ENCODE data around the gene ALDH1A1. TPM values are rescaled to one million over a fixed set of nuclear protein-coding genes. Genes with fewer than 3 reads are reported as not detected.

ALDH1A1 gene
- total RNA-seq, 4 donors from 2014 or later = 23.3 to 42.8 (median 30.9) TPM

- no peaks in the 10 kb centered on the region for H3K9me3 ChIP-seq
- no peaks in the 10 kb centered on the region for H3K27me3 ChIP-seq
- peaks cover 0 to 21% of the 10 kb centered on the region in 2 donors for H3K4me1 ChIP-seq
- no peak for TF ChIP-seq CTCF (IDR thresholded peaks at IDR 0.05 in 4 of 5, conservative IDR thresholded peaks at IDR 0.05 in 1 of 5)
- in situ Hi-C loops (cut with MboI; ENCODE audit: low sequenced_read_pairs in 4 of 4) = no loop called here
- no peaks in the 10 kb centered on the region for H3K36me3 ChIP-seq
- ATAC-seq (no peak), DNase-seq (no peak)
- H3K27ac ChIP-seq = peak overlapping the region; percentile 54 to 78 (median 68)
- H3K4me3 ChIP-seq = peak overlapping the region; percentile 39 to 46 (median 41)
- intact Hi-C loops (cut with DNase I; ENCODE audit: low total_unique reads) = loop anchor here (5.0 kb wide), 2 partner anchors 70 to 1040 kb away; partner anchors contain the start of genes ABHD17B and C9orf85
Measured at GRCh38 chr9:72952381-72952690, 517 bp downstream of the ALDH1A1 start.

GRCh38 chr9:72951520-72952380 is 1.1 kb downstream of the ALDH1A1 start:
- in situ Hi-C loops (cut with MboI; ENCODE audit: low sequenced_read_pairs in 4 of 4) (no loop called here), intact Hi-C loops (cut with DNase I; ENCODE audit: low total_unique reads) (loop anchor here (5.0 kb wide), 2 partner anchors 71 to 1039 kb away; partner anchors contain the start of genes ABHD17B and C9orf85)
- peak overlapping the region; percentile 39 to 46 (median 41) for H3K4me3 ChIP-seq
- H3K36me3 ChIP-seq = no peaks in the 10 kb centered on the region
- H3K4me1 ChIP-seq = peaks cover 0 to 21% of the 10 kb centered on the region in 2 donors
- H3K27ac ChIP-seq = peak overlapping the region; percentile 54 to 78 (median 68)
- no peak for DNase-seq
- ATAC-seq = peak in 1 of 2 donors; percentile 25
- no peak for TF ChIP-seq CTCF (IDR thresholded peaks at IDR 0.05 in 4 of 5, conservative IDR thresholded peaks at IDR 0.05 in 1 of 5)
- no peak for TF ChIP-seq POLR2A (IDR thresholded peaks at IDR 0.05)
- H3K9me3 ChIP-seq = no peaks in the 10 kb centered on the region
- no peaks in the 10 kb centered on the region for H3K27me3 ChIP-seq

GRCh38 chr9:72950875-72951442 is 1.9 kb downstream of the ALDH1A1 start:
- peak overlapping the region; percentile 54 to 78 (median 68) for H3K27ac ChIP-seq
- TF ChIP-seq POLR2A (IDR thresholded peaks at IDR 0.05) = no peak
- no peak for TF ChIP-seq CTCF (IDR thresholded peaks at IDR 0.05 in 4 of 5, conservative IDR thresholded peaks at IDR 0.05 in 1 of 5)
- DNase-seq = no peak
- no peaks in the 10 kb centered on the region for H3K9me3 ChIP-seq
- H3K4me3 ChIP-seq = peak overlapping the region; percentile 39 to 46 (median 41)
- H3K36me3 ChIP-seq = no peaks in the 10 kb centered on the region
- no peaks in the 10 kb centered on the region for H3K27me3 ChIP-seq
- H3K4me1 ChIP-seq = peaks cover 0 to 21% of the 10 kb centered on the region in 2 donors
- intact Hi-C loops (cut with DNase I; ENCODE audit: low total_unique reads) (loop anchor here (5.0 kb wide), 2 partner anchors 71 to 1039 kb away; partner anchors contain the start of genes ABHD17B and C9orf85), in situ Hi-C loops (cut with MboI; ENCODE audit: low sequenced_read_pairs in 4 of 4) (no loop called here)
- no peak for ATAC-seq

GRCh38 chr9:72949918-72950325 is 2.9 kb downstream of the ALDH1A1 start:
- Histone ChIP-seq H3K36me3 (no peaks in the 10 kb centered on the region), H3K4me1 (peaks cover 0 to 21% of the 10 kb centered on the region in 2 donors), H3K9me3 (no peaks in the 10 kb centered on the region), H3K27me3 (no peaks in the 10 kb centered on the region), H3K27ac (peak overlapping the region; percentile 54 to 78 (median 68)), H3K4me3 (peak overlapping the region; percentile 39 to 46 (median 41))
- TF ChIP-seq POLR2A (IDR thresholded peaks at IDR 0.05) (peak in 1 of 2 donors; percentile 17), CTCF (IDR thresholded peaks at IDR 0.05 in 4 of 5, conservative IDR thresholded peaks at IDR 0.05 in 1 of 5) (no peak)
- intact Hi-C loops (cut with DNase I; ENCODE audit: low total_unique reads) (loop anchor here (5.0 kb wide), 2 partner anchors 72 to 1038 kb away; partner anchors contain the start of genes ABHD17B and C9orf85), in situ Hi-C loops (cut with MboI; ENCODE audit: low sequenced_read_pairs in 4 of 4) (no loop called here)
- DNase-seq (no peak), ATAC-seq (peak in 1 of 2 donors; percentile 37)
